HepG2 (cell line): Measurements from ENCODE around the gene TUBB3. TPM values are rescaled to one million over a fixed set of nuclear protein-coding genes. Genes with fewer than 3 reads are reported as not detected.

Source experiments
- AKNA ChIP-seq: sonication (generic); formaldehyde crosslinking; IDR thresholded peaks from 2 replicates; pipeline ENCODE4 v1.4.0; 2020; ENCODE audit warnings: missing genetic modification reagents, borderline replicate concordance
- CCAR2 ChIP-seq: fragments of 200-400 bp; formaldehyde crosslinking; optimal IDR thresholded peaks from 2 replicates; pipeline ENCODE3; 2018; ENCODE audit warnings: low read depth, mild to moderate bottlenecking, low read length, moderate library complexity
- CSRNP1 ChIP-seq: sonication (generic); formaldehyde crosslinking; IDR thresholded peaks from 2 replicates; pipeline ENCODE4 v1.8.1; 2023; ENCODE audit warnings: mild to moderate bottlenecking, missing genetic modification reagents
- RERE ChIP-seq: IDR thresholded peaks from 2 replicates; pipeline ENCODE4 v1.6.1; 2016; ENCODE audit warnings: low read depth, missing genetic modification reagents, missing compliant biosample characterization
- U2AF1 ChIP-seq: fragments of 200-400 bp; formaldehyde crosslinking; optimal IDR thresholded peaks from 2 replicates; pipeline ENCODE3; 2017; ENCODE audit warnings: mild to moderate bottlenecking, low read depth, low read length
- ZBTB34 ChIP-seq: sonication (generic); formaldehyde crosslinking; IDR thresholded peaks from 2 replicates; pipeline ENCODE4 v1.8.0; 2022; ENCODE audit warnings: mild to moderate bottlenecking, missing genetic modification reagents
- ZFP41 ChIP-seq: sonication (generic); formaldehyde crosslinking; IDR thresholded peaks from 2 replicates; pipeline ENCODE4 v1.4.0; 2020; ENCODE audit warnings: mild to moderate bottlenecking, missing genetic modification reagents, borderline replicate concordance
- ZNF350 ChIP-seq: sonication (generic); formaldehyde crosslinking; IDR thresholded peaks from 2 replicates; pipeline ENCODE4 v1.4.0; 2020; ENCODE audit warnings: mild to moderate bottlenecking, low read depth, missing genetic modification reagents, borderline replicate concordance
- ZNF382 ChIP-seq: sonication (generic); formaldehyde crosslinking; IDR thresholded peaks from 2 replicates; pipeline ENCODE4 v1.5.0; 2020; ENCODE audit warnings: missing genetic modification reagents, mild to moderate bottlenecking, borderline replicate concordance
- ZNF577 ChIP-seq: sonication (generic); formaldehyde crosslinking; IDR thresholded peaks from 2 replicates; pipeline ENCODE4 v1.4.0; 2020; ENCODE audit warnings: mild to moderate bottlenecking, low read depth, missing genetic modification reagents, borderline replicate concordance
- ZNF678 ChIP-seq: sonication (generic); formaldehyde crosslinking; IDR thresholded peaks from 2 replicates; pipeline ENCODE4 v1.4.0; 2020; ENCODE audit warnings: mild to moderate bottlenecking, missing genetic modification reagents
- ZNF703 ChIP-seq: sonication (generic); formaldehyde crosslinking; IDR thresholded peaks from 2 replicates; pipeline ENCODE4 v1.5.1; 2020; ENCODE audit warnings: missing genetic modification reagents, mild to moderate bottlenecking, moderate library complexity, borderline replicate concordance
- ZNF792 ChIP-seq: IDR thresholded peaks from 2 replicates; pipeline ENCODE4 v1.6.1; 2016
- polyA plus RNA-seq, 8 experiments: library from polyadenylated mRNA; depleted of rRNA in 3 of 8; stranded (reverse) in 7 of 8; unstranded in 1 of 8; fragments of >200 nt; fragmentation: Illumina TruSeq in 4 of 8; extraction: Trizol in 4 of 8; gene quantifications; 2 replicates each; pipeline versions ENCODE4 v1.2.1 to v1.2.3, GENCODE V29; 2011 to 2016; ENCODE audit warnings: low read depth in 4 of 8, missing spikeins in 1 of 8, mixed read lengths in 1 of 8; ENCODE audit not compliant: insufficient read depth in 1 of 8
- total RNA-seq, 5 experiments: library from RNA; depleted of rRNA; stranded (reverse); fragments of >200 nt; fragmentation: Illumina TruSeq; extraction: Trizol; gene quantifications; 2 replicates each; pipeline ENCODE4 v1.2.3, GENCODE V29; 2016; ENCODE audit warnings: low read depth in 1 of 5

The TUBB3 gene
- total and polyA plus RNA-seq, 2 of the 13 experiments (the other 11 are each of a cell fraction or from before 2014, with no cell fraction given), result 110 to 185 TPM

- TF ChIP-seq ZFP41 (CRISPR knock-in tag) (no peak), ZNF350 (CRISPR knock-in tag) (no peak), ZNF577 (CRISPR knock-in tag) (no peak), ZNF382 (no peak), ZNF703 (no peak), CSRNP1 (CRISPR knock-in tag) (no peak), ZNF792 (peak; percentile 24; the same call in 1 of the 2 replicates), AKNA (CRISPR knock-in tag) (no peak), U2AF1 (no peak), ZBTB34 (CRISPR knock-in tag) (no peak), RERE (CRISPR knock-in tag) (no peak), ZNF678 (CRISPR knock-in tag) (no peak), CCAR2 (no peak)
These were observed at the start of gene TUBB3 (continued) for GRCh38 chr16:89922884-89923639.
